Iris pigment epithelial cell (primary cell): ENCODE results near the gene MPRIP.

Source experiments
- DNase-seq: peaks from one replicate; pipeline ENCODE4 v3.0.0-alpha.2; 2011; ENCODE audit warnings: low read depth

MPRIP gene

DNA sequence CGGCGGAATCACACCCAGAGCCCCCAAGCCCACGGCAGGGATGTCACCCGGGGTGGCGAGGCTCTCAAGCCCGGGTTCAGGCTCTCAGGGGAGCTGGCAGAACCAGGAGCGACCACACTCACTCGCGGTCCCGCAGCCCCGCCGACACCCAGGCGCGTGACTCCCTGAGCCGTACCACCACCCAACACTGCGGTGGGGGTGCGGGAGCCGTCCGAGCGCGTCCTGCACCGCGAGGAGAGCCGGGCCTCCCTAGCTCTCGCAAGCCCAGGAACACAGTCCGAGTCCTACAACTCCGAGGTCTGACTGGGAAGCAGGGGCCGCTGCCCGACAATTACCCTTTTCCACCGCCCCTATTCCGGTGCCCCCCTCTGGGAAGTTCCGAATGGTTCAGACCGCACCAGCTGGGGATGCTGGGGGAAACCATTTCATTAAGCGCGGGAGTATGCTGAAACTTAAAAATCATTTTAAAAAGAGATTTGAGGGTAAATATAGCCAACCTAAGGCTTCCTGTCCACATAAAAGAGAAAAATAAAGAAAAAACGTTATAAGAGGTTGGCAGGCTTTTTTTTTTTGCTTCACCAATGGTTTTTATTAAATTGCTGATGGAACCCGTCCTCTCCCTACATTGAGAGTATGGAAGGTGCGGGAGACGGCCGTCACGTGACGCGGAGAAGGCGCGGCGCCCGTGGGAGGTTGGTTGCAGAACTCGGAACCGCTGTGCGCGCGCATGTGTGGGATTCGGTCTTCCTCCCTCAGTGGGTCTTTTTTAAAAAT lies 195.0 kb downstream of the MPRIP start, which contains the start of gene FLCN:
Gene FLCN, minus strand, starts transcription at position 143 of the 774 bp plus-strand sequence. CDS start 9,031 bp downstream, outside the sequence.
- DNase-seq, result peak; percentile 85

DNA sequence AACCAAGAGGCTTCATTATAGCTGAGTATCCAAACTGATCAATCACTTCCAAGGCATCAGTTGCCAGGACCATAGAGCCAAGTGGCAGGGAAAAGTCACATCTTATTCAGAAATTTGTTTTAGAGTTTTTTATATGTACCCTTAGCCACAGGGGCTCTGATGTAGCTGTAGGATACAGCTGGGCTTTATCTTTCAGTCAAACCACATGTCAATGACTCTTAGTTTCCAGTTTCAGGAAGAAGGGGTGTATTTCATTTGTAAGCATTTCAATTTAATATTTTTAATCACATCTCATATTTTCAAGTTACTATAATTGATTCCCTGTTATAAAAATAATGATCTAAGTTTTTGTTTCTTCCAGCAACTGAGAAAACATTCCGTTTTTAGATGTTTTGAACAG lies 197.6 kb downstream of the MPRIP start:
- DNase-seq, result no peak

DNA sequence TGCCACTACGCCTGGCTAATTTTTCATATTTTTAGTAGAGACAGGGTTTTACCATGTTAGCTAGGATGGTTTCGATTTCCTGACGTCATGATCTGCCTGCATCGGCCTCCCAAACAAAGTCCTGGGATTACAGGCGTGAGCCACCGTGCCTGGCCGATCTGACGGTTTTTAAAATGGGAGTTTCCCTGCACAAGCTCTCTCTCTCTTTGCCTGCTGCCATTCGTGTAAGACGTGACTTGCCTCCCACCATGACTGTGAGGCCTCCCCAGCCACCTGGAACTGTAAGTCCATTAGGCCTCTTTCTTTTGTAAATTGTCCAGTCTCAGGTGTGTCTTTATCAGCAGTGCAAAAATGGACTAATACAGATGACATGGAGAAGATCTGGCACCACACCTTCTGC lies 199.4 kb downstream of the MPRIP start:
- DNase-seq, result no peak

DNA sequence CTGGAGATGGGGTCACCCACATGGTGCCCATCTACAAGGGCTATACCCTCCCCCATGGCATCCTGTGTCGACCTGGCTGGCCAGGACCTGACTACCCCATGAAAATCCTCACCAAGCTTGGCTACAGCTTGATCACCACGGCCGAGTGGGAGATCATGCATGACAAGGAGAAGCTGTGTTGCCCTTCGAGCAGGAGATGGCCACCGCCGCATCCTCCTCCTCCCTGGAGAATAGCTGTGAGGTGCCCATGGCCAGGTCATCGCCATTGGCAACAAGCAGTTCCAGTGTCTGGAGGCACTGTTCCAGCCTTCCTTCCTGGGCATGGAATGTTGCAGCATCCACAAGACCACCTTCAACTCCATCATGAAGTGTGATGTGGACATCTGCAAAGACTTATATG lies 200.0 kb downstream of the MPRIP start:
- no peak for DNase-seq
